ENCODE measurements around the gene DMKN. TPM values are rescaled to one million over a fixed set of nuclear protein-coding genes. Genes with fewer than 3 reads are reported as not detected.
"Not testable (repeated sequence)": the region's sequence is repeated elsewhere in the genome, so short reads cannot be mapped to it uniquely, and the experiment has no call there.

Gene DMKN
- total RNA-seq, 1 donor from 2014 or later, result 161 TPM

- no peaks in the 10 kb centered on the region for H3K4me1 Mint-ChIP-seq
These were observed 43.3 kb downstream of the DMKN start for GRCh38 chr19:35470128-35470527.

GRCh38 chr19:35468637-35469036 lies 44.8 kb downstream of the DMKN start:
- Mint-ChIP-seq H3K4me3 (no peak overlapping the region), H3K4me1 (no peaks in the 10 kb centered on the region), H3K27me3 (ENCODE audit: low read depth) (peaks cover 4% of the 10 kb centered on the region), H3K9me3 (no peaks in the 10 kb centered on the region), H3K36me3 (no peaks in the 10 kb centered on the region), H3K27ac (no peak overlapping the region)
- DNase-seq (ENCODE audit: low spot score in 2 of 2, unreplicated experiment in 2 of 2), result peak in 1 of 2 experiments; percentile 45
- peak; percentile 33 for TF ChIP-seq CTCF (IDR thresholded peaks at IDR 0.05; ENCODE audit: unreplicated experiment)

More at GRCh38 chr19:35470128-35470527, 43.3 kb downstream of the DMKN start:
- H3K9me3 Mint-ChIP-seq, result no peaks in the 10 kb centered on the region
- no peak for TF ChIP-seq CTCF (IDR thresholded peaks at IDR 0.05; ENCODE audit: unreplicated experiment)
- no peak overlapping the region for H3K27ac Mint-ChIP-seq
- DNase-seq (ENCODE audit: low spot score in 2 of 2, unreplicated experiment in 2 of 2), result no peak
- H3K27me3 Mint-ChIP-seq (ENCODE audit: low read depth), result no peaks in the 10 kb centered on the region
- H3K4me3 Mint-ChIP-seq, result no peak overlapping the region
- no peaks in the 10 kb centered on the region for H3K36me3 Mint-ChIP-seq

GRCh38 chr19:35466259-35466658 lies 47.2 kb downstream of the DMKN start:
- H3K27ac Mint-ChIP-seq, result no peak overlapping the region
- no peak for TF ChIP-seq CTCF (IDR thresholded peaks at IDR 0.05; ENCODE audit: unreplicated experiment)
- peaks cover 4% of the 10 kb centered on the region for H3K27me3 Mint-ChIP-seq (ENCODE audit: low read depth)
- no peaks in the 10 kb centered on the region for H3K36me3 Mint-ChIP-seq
- no peak overlapping the region for H3K4me3 Mint-ChIP-seq
- peaks cover 8% of the 10 kb centered on the region for H3K4me1 Mint-ChIP-seq
- H3K9me3 Mint-ChIP-seq, result no peaks in the 10 kb centered on the region
- DNase-seq (ENCODE audit: low spot score in 2 of 2, unreplicated experiment in 2 of 2), result no peak

- H3K9me3 Mint-ChIP-seq; H3K27me3 Mint-ChIP-seq (ENCODE audit: low read depth); DNase-seq (ENCODE audit: low spot score in 2 of 2, unreplicated experiment in 2 of 2); H3K27ac Mint-ChIP-seq; H3K4me3 Mint-ChIP-seq; H3K36me3 Mint-ChIP-seq: not testable (repeated sequence)
- H3K4me1 Mint-ChIP-seq, result peaks cover 12% of the 10 kb centered on the region
These were observed 50.5 kb downstream of the DMKN start for GRCh38 chr19:35462956-35463355.

GRCh38 chr19:35462476-35462953 lies 50.9 kb downstream of the DMKN start:
- H3K36me3 Mint-ChIP-seq, result no peaks in the 10 kb centered on the region
- peaks cover 12% of the 10 kb centered on the region for H3K4me1 Mint-ChIP-seq
- no peak overlapping the region for H3K4me3 Mint-ChIP-seq
- no peaks in the 10 kb centered on the region for H3K9me3 Mint-ChIP-seq
- H3K27me3 Mint-ChIP-seq (ENCODE audit: low read depth), result peaks cover 4% of the 10 kb centered on the region
- DNase-seq (ENCODE audit: low spot score in 2 of 2, unreplicated experiment in 2 of 2), result no peak
- no peak for TF ChIP-seq CTCF (IDR thresholded peaks at IDR 0.05; ENCODE audit: unreplicated experiment)
- peak overlapping the region; percentile 6 for H3K27ac Mint-ChIP-seq

GRCh38 chr19:35461788-35462187 lies 51.7 kb downstream of the DMKN start:
- not testable (repeated sequence) for DNase-seq (ENCODE audit: low spot score in 2 of 2, unreplicated experiment in 2 of 2); H3K9me3 Mint-ChIP-seq; H3K4me3 Mint-ChIP-seq; H3K36me3 Mint-ChIP-seq; H3K27me3 Mint-ChIP-seq (ENCODE audit: low read depth); H3K27ac Mint-ChIP-seq
- H3K4me1 Mint-ChIP-seq, result peaks cover 12% of the 10 kb centered on the region

- no peaks in the 10 kb centered on the region for H3K9me3 Mint-ChIP-seq
- H3K4me1 Mint-ChIP-seq, result peaks cover 12% of the 10 kb centered on the region
- H3K27ac Mint-ChIP-seq, result no peak overlapping the region
- no peak for DNase-seq (ENCODE audit: low spot score in 2 of 2, unreplicated experiment in 2 of 2)
- no peaks in the 10 kb centered on the region for H3K36me3 Mint-ChIP-seq
- no peak for TF ChIP-seq CTCF (IDR thresholded peaks at IDR 0.05; ENCODE audit: unreplicated experiment)
- H3K4me3 Mint-ChIP-seq, result no peak overlapping the region
- H3K27me3 Mint-ChIP-seq (ENCODE audit: low read depth), result peaks cover 4% of the 10 kb centered on the region
These were observed 52.4 kb downstream of the DMKN start for GRCh38 chr19:35461060-35461459.

Data from mesothelial cell of epicardium (in vitro differentiated cells).